WTC11 (cell line): ENCODE data around the gene SURF6. TPM values are rescaled to one million over a fixed set of nuclear protein-coding genes. Genes with fewer than 3 reads are reported as not detected.

ENCODE experiments used
- ATAC-seq: fragments of 200-7000 bp; cut with Tn5 transposase; 2 replicates; pipeline ENCODE4 v1.10.0; 2021; ENCODE audit warnings: mild to moderate bottlenecking, moderate library complexity
- Bru-seq: library from RNA; stranded (reverse); fragments of 400-500 nt; gene quantifications from one replicate; lab custom pipeline; 2021; lab: Mats Ljungman, UMichigan
- CTCF ChIA-PET: fragments of 300-600 bp; sonication (Branson Sonifier 250); formaldehyde crosslinking; loops from one replicate; lab custom pipeline; 2021; ENCODE audit warnings: antibody characterized with exemption; lab: Charles Lee
- POLR2A ChIA-PET: fragments of 350-600 bp; sonication (Branson Sonifier 250); formaldehyde crosslinking; loops from one replicate; lab custom pipeline; 2021; ENCODE audit warnings: antibody characterized with exemption; lab: Charles Lee
- DNase-seq: peaks from one replicate; pipeline ENCODE4 v3.0.0; 2021; ENCODE audit warnings: low spot score
- H3K27ac Mint-ChIP-seq: 2 replicates; pipeline ENCODE4 v1.8.0; 2021; ENCODE audit warnings: mixed read lengths
- H3K27me3 Mint-ChIP-seq: 2 replicates; pipeline ENCODE4 v1.8.0; 2021; ENCODE audit warnings: low read depth, mild to moderate bottlenecking, moderate library complexity, mixed read lengths
- H3K36me3 Mint-ChIP-seq: 2 replicates; pipeline ENCODE4 v1.8.0; 2021; ENCODE audit warnings: mixed read lengths
- H3K4me1 Mint-ChIP-seq: 2 replicates; pipeline ENCODE4 v1.8.0; 2022; ENCODE audit warnings: mixed read lengths
- H3K4me3 Mint-ChIP-seq: 2 replicates; pipeline ENCODE4 v1.8.0; 2021; ENCODE audit warnings: mild to moderate bottlenecking, moderate library complexity, mixed read lengths
- H3K9me3 Mint-ChIP-seq: 2 replicates; pipeline ENCODE4 v1.8.0; 2021; ENCODE audit warnings: mixed read lengths
- ARID4B ChIP-seq: sonication (generic); formaldehyde crosslinking; IDR thresholded peaks from 2 replicates; pipeline ENCODE4 v1.8.0; 2023; ENCODE audit warnings: missing genetic modification reagents, mild to moderate bottlenecking, borderline replicate concordance
- CBFB ChIP-seq: sonication (generic); formaldehyde crosslinking; IDR thresholded peaks from 2 replicates; pipeline ENCODE4 v1.8.1; 2022; ENCODE audit warnings: mild to moderate bottlenecking, low read depth, missing genetic modification reagents
- CTCF ChIP-seq: fragments of 200-600 bp; IDR thresholded peaks from 2 replicates; pipeline ENCODE4 v1.8.0; 2022; ENCODE audit warnings: antibody characterized with exemption
- ELF4 ChIP-seq: sonication (generic); formaldehyde crosslinking; IDR thresholded peaks from 2 replicates; pipeline ENCODE4 v1.8.1; 2022; ENCODE audit warnings: low read depth, mild to moderate bottlenecking, moderate library complexity, missing genetic modification reagents
- HMGA2 ChIP-seq: fragments of 250-450 bp; sonication (Bioruptor Pico); IDR thresholded peaks from 2 replicates; pipeline ENCODE4 v1.4.0; 2021; ENCODE audit warnings: mild to moderate bottlenecking, moderate library complexity
- IRF1 ChIP-seq: sonication (generic); formaldehyde crosslinking; IDR thresholded peaks from 2 replicates; pipeline ENCODE4 v1.8.0; 2023; ENCODE audit warnings: missing genetic modification reagents
- JAZF1 ChIP-seq: fragments of 250-450 bp; sonication (Bioruptor Pico); IDR thresholded peaks from 2 replicates; pipeline ENCODE4 v1.9.0; 2021; ENCODE audit warnings: moderate library complexity, mild to moderate bottlenecking, inconsistent platforms
- KAT7 ChIP-seq: sonication (generic); formaldehyde crosslinking; IDR thresholded peaks from 2 replicates; pipeline ENCODE4 v1.8.1; 2023; ENCODE audit warnings: missing genetic modification reagents, mild to moderate bottlenecking, borderline replicate concordance
- MAX ChIP-seq: sonication (generic); formaldehyde crosslinking; IDR thresholded peaks from 2 replicates; pipeline ENCODE4 v1.8.0; 2022; ENCODE audit warnings: mild to moderate bottlenecking, missing genetic modification reagents
- MXD4 ChIP-seq: fragments of 250-450 bp; sonication (Bioruptor Pico); IDR thresholded peaks from 2 replicates; pipeline ENCODE4 v1.8.0; 2021; ENCODE audit warnings: mild to moderate bottlenecking, moderate library complexity, borderline replicate concordance
- OVOL2 ChIP-seq: fragments of 250-450 bp; sonication (Bioruptor Pico); IDR thresholded peaks from 2 replicates; pipeline ENCODE4 v1.9.0; 2021; ENCODE audit warnings: mild to moderate bottlenecking, borderline replicate concordance
- SMAD3 ChIP-seq: sonication (generic); formaldehyde crosslinking; IDR thresholded peaks from 2 replicates; pipeline ENCODE4 v1.8.0; 2022; ENCODE audit warnings: missing genetic modification reagents, mild to moderate bottlenecking, borderline replicate concordance
- USF1 ChIP-seq: sonication (generic); formaldehyde crosslinking; IDR thresholded peaks from 2 replicates; pipeline ENCODE4 v1.8.0; 2022; ENCODE audit warnings: mild to moderate bottlenecking, missing genetic modification reagents
- ZMAT4 ChIP-seq: fragments of 250-450 bp; sonication (Bioruptor Pico); IDR thresholded peaks from 2 replicates; pipeline ENCODE4 v1.9.0; 2021; ENCODE audit warnings: mild to moderate bottlenecking
- ZNF121 ChIP-seq: sonication (generic); formaldehyde crosslinking; IDR thresholded peaks from 2 replicates; pipeline ENCODE4 v1.8.0; 2023; ENCODE audit warnings: missing genetic modification reagents
- ZNF138 ChIP-seq: sonication (generic); formaldehyde crosslinking; conservative IDR thresholded peaks from 2 replicates; pipeline ENCODE4 v1.8.1; 2022; ENCODE audit warnings: mild to moderate bottlenecking, moderate library complexity, missing genetic modification reagents
- ZNF219 ChIP-seq: sonication (generic); formaldehyde crosslinking; IDR thresholded peaks from 2 replicates; pipeline ENCODE4 v1.8.0; 2023; ENCODE audit warnings: missing genetic modification reagents, mild to moderate bottlenecking, borderline replicate concordance
- ZNF281 ChIP-seq: sonication (generic); formaldehyde crosslinking; IDR thresholded peaks from 2 replicates; pipeline ENCODE4 v1.8.0; 2023; ENCODE audit warnings: mild to moderate bottlenecking, missing genetic modification reagents
- ZNF416 ChIP-seq: fragments of 250-450 bp; sonication (Bioruptor Pico); IDR thresholded peaks from 2 replicates; pipeline ENCODE4 v1.9.0; 2021; ENCODE audit warnings: mild to moderate bottlenecking, inconsistent platforms
- ZNF671 ChIP-seq: fragments of 250-450 bp; sonication (Bioruptor Pico); IDR thresholded peaks from 2 replicates; pipeline ENCODE4 v1.8.0; 2021; ENCODE audit warnings: mild to moderate bottlenecking
- ZSCAN18 ChIP-seq: fragments of 250-450 bp; sonication (Bioruptor Pico); IDR thresholded peaks from 2 replicates; pipeline ENCODE4 v2.1.2; 2022; ENCODE audit warnings: mild to moderate bottlenecking, moderate library complexity
- long read RNA-seq, 3 experiments: library from RNA in 1 of 3; library from capped mRNA in 1 of 3; library from polyadenylated mRNA in 1 of 3; unstranded in 2 of 3; stranded (forward) in 1 of 3; transcript quantifications; one replicate each; pipeline ENCODE4 v2.0.0, GENCODE V29; 2021
- total RNA-seq: library from RNA; stranded (reverse); gene quantifications from 3 replicates; pipeline ENCODE4 v1.2.3, GENCODE V29; 2021

Gene SURF6
- total RNA-seq (48.8 to 67.2 TPM (median 54.1 TPM) in 3 replicates), Bru-seq, nascent RNA (percentile 93 among the genes with signal in this experiment)
- long read RNA-seq, experiment 1, full-length matches to known transcripts, result 329 of 395 reads
- long read RNA-seq, experiment 1, partial matches to known transcripts, result 13 of 395 reads
- long read RNA-seq, experiment 1, other reads (novel, unspliced or antisense), result 53 of 395 reads
- long read RNA-seq, experiment 2, full-length matches to known transcripts, result 31 of 95 reads
- long read RNA-seq, experiment 2, partial matches to known transcripts, result 13 of 95 reads
- long read RNA-seq, experiment 2, other reads (novel, unspliced or antisense), result 51 of 95 reads
- long read RNA-seq, experiment 3, full-length matches to known transcripts, result 28 of 41 reads
- long read RNA-seq, experiment 3, partial matches to known transcripts, result 0 of 41 reads
- long read RNA-seq, experiment 3, other reads (novel, unspliced or antisense), result 13 of 41 reads

GRCh38 chr9:133335924-133336811 is at the start of gene SURF6:
Gene SURF6, minus strand, starts transcription at chr9:133336188. Its CDS starts 56 bp downstream, at chr9:133336132.
- peak; percentile 84 for ATAC-seq
- Mint-ChIP-seq H3K27ac (peak within 1 kb of the TSS; percentile 96), H3K36me3 (peaks cover 60% of the 10 kb centered on the region), H3K4me3 (peak within 1 kb of the TSS; percentile 94), H3K9me3 (no peaks in the 10 kb centered on the region), H3K4me1 (peaks cover 24% of the 10 kb centered on the region), H3K27me3 (no peaks in the 10 kb centered on the region)
- POLR2A ChIA-PET, result no interaction called here
- DNase-seq, result peak; percentile 92
- CTCF ChIA-PET, result interaction anchor here (0.6 to 3.7 kb wide), 2 partner anchors 149 to 158 kb away, joined by 3 to 33 read pairs; no protein-coding TSS in a partner anchor
- TF ChIP-seq OVOL2 (CRISPR knock-in tag) (no peak), IRF1 (peak; percentile 84; the same call in 1 of the 2 replicates), ZNF219 (CRISPR knock-in tag) (no peak; the same call in 1 of the 2 replicates), HMGA2 (no peak), JAZF1 (CRISPR knock-in tag) (no peak), MAX (CRISPR knock-in tag) (peak; percentile 98), ZNF121 (CRISPR knock-in tag) (no peak), ARID4B (CRISPR knock-in tag) (peak; percentile 89), MXD4 (CRISPR knock-in tag) (no peak), KAT7 (CRISPR knock-in tag) (peak; percentile 89; the same call in 1 of the 2 replicates), CBFB (peak; percentile 97; the same call in 1 of the 2 replicates), ZNF138 (peak; percentile 94; the same call in 1 of the 2 replicates), CTCF (no peak), ZNF671 (CRISPR knock-in tag) (no peak), ZMAT4 (CRISPR knock-in tag) (no peak), ZSCAN18 (CRISPR knock-in tag) (no peak), USF1 (CRISPR knock-in tag) (peak; percentile 75; the same call in 1 of the 2 replicates), ZNF281 (CRISPR knock-in tag) (0 out of 2 replicates have a peak, but pooled peaks have one; percentile 70), SMAD3 (CRISPR knock-in tag) (no peak; the same call in 1 of the 2 replicates), ZNF416 (CRISPR knock-in tag) (peak; percentile 84), ELF4 (0 out of 2 replicates have a peak, but pooled peaks have one; percentile 31)
